Activated naive CD8-positive, alpha-beta T cell treated with anti-CD3 and anti-CD28 coated beads, Interleukin-2, amount 10 ng/mL, durations not matched to agents 7 days and 5 days (primary cell): ENCODE measurements around the gene TRPM2. TPM values are rescaled to one million over a fixed set of nuclear protein-coding genes. Genes with fewer than 3 reads are reported as not detected.
A peak's percentile ranks its signal among the peaks of the same experiment; 100 is the strongest.
"Not testable (repeated sequence)": the region's sequence is repeated elsewhere in the genome, so short reads cannot be mapped to it uniquely, and the experiment has no call there.

Experiments used
- ATAC-seq: fragments of 150-1000 bp; cut with Tn5 transposase; one replicate; pipeline ENCODE4 v1.10.0; 2021; ENCODE audit warnings: low read depth, moderate library complexity
- POLR2A ChIA-PET: fragments of 350-600 bp; sonication (Branson Sonifier 250); formaldehyde crosslinking; loops from one replicate; lab custom pipeline; 2021; ENCODE audit warnings: antibody characterized with exemption; lab: Charles Lee
- DNase-seq: peaks from one replicate; pipeline ENCODE4 v3.0.0; 2021
- H3K27ac Mint-ChIP-seq: one replicate; pipeline ENCODE4 v1.8.0; 2022; ENCODE audit warnings: mild to moderate bottlenecking, mixed read lengths
- H3K27me3 Mint-ChIP-seq: one replicate; pipeline ENCODE4 v1.8.0; 2022; ENCODE audit warnings: mild to moderate bottlenecking, moderate library complexity, mixed read lengths
- H3K36me3 Mint-ChIP-seq: one replicate; pipeline ENCODE4 v1.8.0; 2021; ENCODE audit warnings: mild to moderate bottlenecking, mixed read lengths
- H3K4me1 Mint-ChIP-seq: one replicate; pipeline ENCODE4 v1.8.0; 2021; ENCODE audit warnings: mixed read lengths
- H3K4me3 Mint-ChIP-seq: one replicate; pipeline ENCODE4 v1.8.0; 2022; ENCODE audit warnings: mild to moderate bottlenecking, moderate library complexity, mixed read lengths
- H3K9me3 Mint-ChIP-seq: one replicate; pipeline ENCODE4 v1.8.0; 2021; ENCODE audit warnings: mixed read lengths
- total RNA-seq, 2 experiments: library from RNA; stranded (reverse); gene quantifications; one replicate each; pipeline ENCODE4 v1.2.3, GENCODE V29; 2021

The TRPM2 gene
- total RNA-seq, 2 experiments from 2014 or later = 29.6 to 31.1 TPM

GRCh38 chr21:44479556-44480199 lies 126.3 kb downstream of the TRPM2 start:
- not testable (repeated sequence) for H3K27ac Mint-ChIP-seq, H3K4me1 Mint-ChIP-seq, H3K27me3 Mint-ChIP-seq, H3K9me3 Mint-ChIP-seq, ATAC-seq, H3K4me3 Mint-ChIP-seq, H3K36me3 Mint-ChIP-seq
- POLR2A ChIA-PET = interaction anchor here (0.7 kb wide), 1 partner anchor 126 kb away, joined by 3 read pairs; the partner anchor contains the start of gene TRPM2
- DNase-seq = peak; percentile 61

GRCh38 chr21:44480200-44481053 lies 127.0 kb downstream of the TRPM2 start:
- Mint-ChIP-seq H3K4me3 (no peak overlapping the region), H3K4me1 (peaks cover 2% of the 10 kb centered on the region), H3K27me3 (no peaks in the 10 kb centered on the region), H3K36me3 (no peaks in the 10 kb centered on the region), H3K9me3 (no peaks in the 10 kb centered on the region), H3K27ac (no peak overlapping the region)
- no peak for DNase-seq
- POLR2A ChIA-PET = interaction anchor here (0.7 kb wide), 1 partner anchor 127 kb away, joined by 3 read pairs; the partner anchor contains the start of gene TRPM2
- no peak for ATAC-seq

DNA sequence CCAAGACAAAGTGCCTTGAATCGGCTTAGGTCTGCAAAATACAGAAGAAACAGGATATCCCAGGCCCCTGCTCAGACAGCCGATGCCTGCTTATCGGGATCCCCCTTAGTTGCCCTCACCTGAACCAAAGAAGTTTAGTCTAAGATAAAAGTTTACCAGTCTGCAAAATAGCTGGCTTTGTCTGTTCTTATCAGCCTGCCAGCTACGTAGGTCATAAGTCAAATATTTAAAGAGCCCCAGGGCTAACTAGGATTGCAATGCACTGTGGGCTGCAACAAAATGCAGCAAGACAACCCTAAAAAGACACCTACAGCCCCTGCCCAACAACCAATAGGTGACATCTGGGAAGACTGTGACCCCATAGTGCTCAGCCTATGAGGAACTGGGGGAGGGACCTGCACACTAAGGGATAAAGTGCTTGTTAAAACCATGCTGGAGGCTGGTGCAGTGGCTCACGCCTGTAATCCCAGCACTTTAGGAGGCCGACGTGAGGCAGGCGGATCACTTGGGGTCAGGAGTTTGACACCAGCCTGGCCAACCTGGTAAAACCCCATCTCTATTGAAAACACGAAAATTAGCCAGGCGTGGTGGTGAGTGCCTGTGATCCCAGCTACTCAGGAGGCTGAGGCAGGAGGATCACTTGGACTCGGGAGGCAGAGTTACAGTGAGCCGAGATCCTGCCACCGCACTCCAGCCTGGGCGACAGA lies 129.3 kb downstream of the TRPM2 start:
- DNase-seq = no peak
- Mint-ChIP-seq H3K9me3 (no peaks in the 10 kb centered on the region), H3K27ac (no peak overlapping the region), H3K4me3 (no peak overlapping the region), H3K4me1 (peaks cover 5% of the 10 kb centered on the region), H3K36me3 (no peaks in the 10 kb centered on the region), H3K27me3 (no peaks in the 10 kb centered on the region)
- ATAC-seq = no peak
- POLR2A ChIA-PET = no interaction called here

- H3K27ac Mint-ChIP-seq = no peak overlapping the region
- no peaks in the 10 kb centered on the region for H3K9me3 Mint-ChIP-seq
- no peak for DNase-seq
- no peak overlapping the region for H3K4me3 Mint-ChIP-seq
- no peaks in the 10 kb centered on the region for H3K36me3 Mint-ChIP-seq
- H3K27me3 Mint-ChIP-seq = no peaks in the 10 kb centered on the region
- peaks cover 5% of the 10 kb centered on the region for H3K4me1 Mint-ChIP-seq
- POLR2A ChIA-PET = no interaction called here
- ATAC-seq = no peak
Measured at GRCh38 chr21:44483288-44484237, 130.1 kb downstream of the TRPM2 start.

DNA sequence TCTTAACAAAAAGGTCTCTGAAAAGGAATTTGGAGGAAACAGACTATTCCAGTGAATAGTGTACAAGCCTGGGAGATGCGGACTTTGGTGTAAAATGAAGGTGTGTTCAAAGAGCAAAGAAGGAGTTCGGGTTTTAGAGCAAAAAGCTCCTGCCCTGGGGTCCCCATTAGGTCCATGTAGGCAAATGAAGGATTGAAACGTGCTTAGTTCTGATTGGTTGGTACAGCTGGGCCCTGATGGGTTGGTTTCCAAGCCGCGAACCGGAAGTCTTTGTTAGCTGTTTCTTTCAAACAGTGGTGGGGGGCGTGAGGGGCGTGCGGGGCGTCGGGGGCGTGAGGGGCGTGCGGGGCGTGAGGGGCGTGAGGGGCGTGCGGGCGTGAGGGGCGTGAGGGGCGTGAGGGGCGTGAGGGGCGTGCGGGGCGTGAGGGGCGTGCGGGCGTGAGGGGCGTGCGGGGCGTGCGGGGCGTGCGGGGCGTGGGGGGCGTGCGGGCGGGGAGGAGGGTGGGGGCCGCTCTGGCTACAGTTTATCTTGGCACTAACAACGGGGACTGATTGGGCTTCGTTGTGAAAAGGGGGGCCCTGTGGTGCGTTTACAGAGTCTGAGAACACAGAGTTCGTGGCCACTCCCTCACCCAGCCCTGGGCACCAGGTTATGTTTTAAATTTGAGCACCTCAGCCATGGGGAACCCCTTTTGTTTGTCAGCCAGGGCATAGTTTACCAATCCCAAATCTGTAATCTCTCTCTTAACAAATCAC lies 131.3 kb downstream of the TRPM2 start:
- ATAC-seq (no peak), DNase-seq (no peak)
- Mint-ChIP-seq H3K4me3 (peak overlapping the region; percentile 68), H3K9me3 (no peaks in the 10 kb centered on the region), H3K27ac (peak overlapping the region; percentile 45), H3K4me1 (peaks cover 5% of the 10 kb centered on the region), H3K36me3 (no peaks in the 10 kb centered on the region), H3K27me3 (no peaks in the 10 kb centered on the region)
- POLR2A ChIA-PET = no interaction called here

GRCh38 chr21:44485254-44485793 lies 131.9 kb downstream of the TRPM2 start:
- no peaks in the 10 kb centered on the region for H3K36me3 Mint-ChIP-seq
- peak overlapping the region; percentile 45 for H3K27ac Mint-ChIP-seq
- no peaks in the 10 kb centered on the region for H3K9me3 Mint-ChIP-seq
- ATAC-seq (peak; percentile 57), DNase-seq (peak; percentile 57)
- POLR2A ChIA-PET = no interaction called here
- peaks cover 6% of the 10 kb centered on the region for H3K27me3 Mint-ChIP-seq
- peaks cover 7% of the 10 kb centered on the region for H3K4me1 Mint-ChIP-seq
- H3K4me3 Mint-ChIP-seq = peak overlapping the region; percentile 68

- Mint-ChIP-seq H3K4me1 (peaks cover 7% of the 10 kb centered on the region), H3K36me3 (no peaks in the 10 kb centered on the region), H3K4me3 (peak overlapping the region; percentile 68), H3K27ac (no peak overlapping the region), H3K9me3 (no peaks in the 10 kb centered on the region), H3K27me3 (peaks cover 6% of the 10 kb centered on the region)
- POLR2A ChIA-PET = no interaction called here
- peak; percentile 41 for ATAC-seq
- no peak for DNase-seq
Measured at GRCh38 chr21:44485796-44486195, 132.4 kb downstream of the TRPM2 start.

- DNase-seq = no peak
- ATAC-seq = no peak
- peaks cover 6% of the 10 kb centered on the region for H3K27me3 Mint-ChIP-seq
- H3K27ac Mint-ChIP-seq = peak overlapping the region; percentile 56
- H3K36me3 Mint-ChIP-seq = peaks cover 1% of the 10 kb centered on the region
- peaks cover 7% of the 10 kb centered on the region for H3K4me1 Mint-ChIP-seq
- H3K4me3 Mint-ChIP-seq = no peak overlapping the region
- POLR2A ChIA-PET = no interaction called here
- H3K9me3 Mint-ChIP-seq = no peaks in the 10 kb centered on the region
Measured at GRCh38 chr21:44486302-44486701, 132.9 kb downstream of the TRPM2 start.

DNA sequence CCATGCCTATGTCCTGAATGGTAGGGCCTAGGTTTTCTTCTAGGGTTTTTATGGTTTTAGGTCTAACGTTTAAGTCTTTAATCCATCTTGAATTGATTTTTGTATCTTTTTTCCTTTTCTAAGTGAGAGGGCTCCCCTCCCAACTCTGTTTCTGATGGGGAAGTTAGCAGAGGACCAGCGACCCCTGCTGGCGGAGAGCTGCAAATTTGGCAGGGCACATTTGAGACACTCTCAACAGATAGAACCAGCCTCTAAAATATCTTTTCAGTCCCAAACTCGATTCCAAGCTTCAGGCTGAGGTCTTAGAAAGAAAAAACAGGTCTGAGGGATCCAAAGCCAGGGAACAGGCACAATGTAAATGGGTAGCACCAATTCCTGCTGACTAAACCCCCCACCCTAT lies 134.4 kb downstream of the TRPM2 start:
- Mint-ChIP-seq H3K27ac (no peak overlapping the region), H3K9me3 (peaks cover 10% of the 10 kb centered on the region), H3K27me3 (peaks cover 6% of the 10 kb centered on the region), H3K4me3 (no peak overlapping the region), H3K36me3 (peaks cover 9% of the 10 kb centered on the region), H3K4me1 (peaks cover 9% of the 10 kb centered on the region)
- DNase-seq (peak; percentile 62), ATAC-seq (no peak)
- POLR2A ChIA-PET = no interaction called here

GRCh38 chr21:44489962-44490361 lies 136.5 kb downstream of the TRPM2 start:
- peaks cover 6% of the 10 kb centered on the region for H3K27me3 Mint-ChIP-seq
- peaks cover 14% of the 10 kb centered on the region for H3K9me3 Mint-ChIP-seq
- no peak for ATAC-seq
- peaks cover 8% of the 10 kb centered on the region for H3K4me1 Mint-ChIP-seq
- no peak overlapping the region for H3K4me3 Mint-ChIP-seq
- DNase-seq = no peak
- H3K36me3 Mint-ChIP-seq = peaks cover 9% of the 10 kb centered on the region
- no peak overlapping the region for H3K27ac Mint-ChIP-seq
- POLR2A ChIA-PET = no interaction called here

DNA sequence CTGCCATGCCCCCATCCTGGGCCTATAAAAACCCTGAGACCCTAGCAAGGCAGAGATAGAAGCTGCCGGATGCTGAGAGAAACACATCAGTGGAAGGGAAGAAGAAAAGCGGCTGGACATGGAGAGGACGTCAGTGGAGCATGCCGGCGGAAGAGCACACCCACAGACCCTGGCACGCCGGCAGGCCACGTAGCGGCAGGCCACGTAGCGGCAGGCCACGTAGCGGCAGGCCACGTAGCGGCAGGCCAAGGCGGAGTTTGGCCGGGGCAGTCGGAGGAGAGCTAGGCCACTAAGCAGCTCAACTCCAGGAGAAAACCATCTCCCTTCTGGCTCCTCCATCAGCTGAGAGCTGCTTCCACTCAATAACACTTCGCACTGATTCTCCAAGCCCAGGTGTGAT lies 137.0 kb downstream of the TRPM2 start:
- Mint-ChIP-seq H3K4me3 (no peak overlapping the region), H3K36me3 (peaks cover 9% of the 10 kb centered on the region), H3K9me3 (peaks cover 15% of the 10 kb centered on the region), H3K27ac (no peak overlapping the region), H3K4me1 (peaks cover 8% of the 10 kb centered on the region), H3K27me3 (peaks cover 8% of the 10 kb centered on the region)
- no peak for DNase-seq
- POLR2A ChIA-PET = no interaction called here
- ATAC-seq = no peak

DNA sequence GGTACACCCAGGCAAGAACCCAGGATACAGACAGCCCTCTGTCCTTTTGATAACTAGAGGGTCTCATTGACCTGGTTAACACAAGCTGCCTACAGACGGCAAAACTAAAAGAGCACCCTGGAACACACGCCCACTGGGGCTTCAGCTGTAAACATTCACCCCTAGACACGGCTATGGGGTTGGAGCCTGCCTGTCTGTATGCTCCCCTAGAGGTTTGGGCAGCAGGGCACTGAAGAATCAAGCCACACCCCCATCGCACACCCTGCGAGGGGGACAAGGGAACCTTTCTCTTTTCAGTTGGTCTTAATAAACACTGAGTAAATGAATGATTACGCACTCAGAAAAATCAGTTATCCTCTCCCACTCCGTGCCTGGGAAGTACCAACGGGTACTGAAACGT lies 137.4 kb downstream of the TRPM2 start:
- peaks cover 10% of the 10 kb centered on the region for H3K27me3 Mint-ChIP-seq
- no peak for ATAC-seq
- H3K36me3 Mint-ChIP-seq = peaks cover 9% of the 10 kb centered on the region
- no peak for DNase-seq
- H3K4me1 Mint-ChIP-seq = peaks cover 9% of the 10 kb centered on the region
- no peak overlapping the region for H3K27ac Mint-ChIP-seq
- POLR2A ChIA-PET = no interaction called here
- no peak overlapping the region for H3K4me3 Mint-ChIP-seq
- H3K9me3 Mint-ChIP-seq = peaks cover 16% of the 10 kb centered on the region
